ENCODE results near the gene NPY4R. TPM values are rescaled to one million over a fixed set of nuclear protein-coding genes. Genes with fewer than 3 reads are reported as not detected.

NPY4R gene
- total RNA-seq, result 0.50 TPM in 1 of 2 replicates, not detected in the other

DNA sequence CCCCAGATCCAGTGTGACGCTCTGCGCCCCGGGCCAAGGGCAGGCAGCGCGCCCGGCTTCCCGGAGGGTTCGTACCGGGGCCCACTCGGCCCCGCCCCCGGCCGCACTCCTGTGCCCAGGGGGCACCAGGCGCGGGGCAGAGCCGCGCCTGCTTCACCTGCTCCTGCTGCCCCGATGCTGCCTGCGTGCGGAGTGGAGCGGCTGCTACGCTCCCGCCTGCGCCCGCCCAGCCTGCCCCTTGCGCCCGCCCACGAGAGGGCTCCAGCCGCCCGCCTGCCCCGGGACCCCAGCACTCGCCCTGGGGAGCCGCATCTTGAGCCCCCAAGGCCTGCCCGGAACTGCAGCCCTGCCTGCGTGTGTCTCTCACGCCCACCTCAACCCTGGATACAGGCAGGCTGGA is at the start of gene NPY4R:
Gene NPY4R (minus strand): TSS at position 194 of the 400 bp plus-strand sequence. CDS start 3,323 bp downstream, outside the sequence.

Other genes with a start within 250 kb of the NPY4R start
- not detected in 2 replicates for gene ANTXRL, start 179.0 kb downstream of the NPY4R start, total RNA-seq
- gene ANXA8L1, start 90.2 kb downstream of the NPY4R start, total RNA-seq, result 0.22 TPM in 1 of 2 replicates, not detected in the other
- not detected in 2 replicates for gene GPRIN2, start 90.7 kb upstream of the NPY4R start, total RNA-seq
- gene SYT15, start 113.2 kb upstream of the NPY4R start, total RNA-seq, result 0.12 TPM in 1 of 2 replicates, not detected in the other

Data from uterine smooth muscle cell (primary cell).